ENCODE measurements around the gene NCDN.
A peak's percentile ranks its signal among the peaks of the same experiment; 100 is the strongest.
"Not testable (repeated sequence)": the region's sequence is repeated elsewhere in the genome, so short reads cannot be mapped to it uniquely, and the experiment has no call there.

Gene NCDN

GRCh38 chr1:35568975-35569395, 11.4 kb downstream of the NCDN start:
- DNase-seq (ENCODE audit: low read depth in 2 of 3, low spot score in 2 of 3): peak in 2 of 3 experiments; percentile 28 to 53

GRCh38 chr1:35569936-35570335, 12.3 kb downstream of the NCDN start:
- DNase-seq (ENCODE audit: low read depth in 2 of 3, low spot score in 2 of 3): no peak

GRCh38 chr1:35570589-35571137, 13.1 kb downstream of the NCDN start:
- no peak for DNase-seq (ENCODE audit: low read depth in 2 of 3, low spot score in 2 of 3)

- no peak for DNase-seq (ENCODE audit: low read depth in 2 of 3, low spot score in 2 of 3)
These were observed 13.7 kb downstream of the NCDN start for GRCh38 chr1:35571263-35571662.

- no peak for DNase-seq (ENCODE audit: low read depth in 2 of 3, low spot score in 2 of 3)
These were observed 14.7 kb downstream of the NCDN start for GRCh38 chr1:35572296-35572695.

GRCh38 chr1:35573198-35574124, 15.9 kb downstream of the NCDN start, which contains the start of gene TFAP2E:
TSS of gene TFAP2E (plus strand) at chr1:35573314. CDS start at chr1:35573578, 264 bp downstream.
- DNase-seq (ENCODE audit: low read depth in 2 of 3, low spot score in 2 of 3): no peak

- DNase-seq (ENCODE audit: low read depth in 2 of 3, low spot score in 2 of 3): no peak
These were observed 16.6 kb downstream of the NCDN start for GRCh38 chr1:35574125-35574654.

GRCh38 chr1:35574655-35575415, 17.2 kb downstream of the NCDN start:
- no peak for DNase-seq (ENCODE audit: low read depth in 2 of 3, low spot score in 2 of 3)

- DNase-seq (ENCODE audit: low read depth in 2 of 3, low spot score in 2 of 3): no peak
These were observed 17.9 kb downstream of the NCDN start for GRCh38 chr1:35575416-35575958.

GRCh38 chr1:35576061-35576765, 18.6 kb downstream of the NCDN start:
- no peak for DNase-seq (ENCODE audit: low read depth in 2 of 3, low spot score in 2 of 3)

GRCh38 chr1:35576766-35577070, 19.1 kb downstream of the NCDN start:
- DNase-seq (ENCODE audit: low read depth in 2 of 3, low spot score in 2 of 3): not testable (repeated sequence)

GRCh38 chr1:35577071-35577998, 19.7 kb downstream of the NCDN start:
- peak; percentile 40 to 45 (median 44) for DNase-seq (ENCODE audit: low read depth in 2 of 3, low spot score in 2 of 3)

GRCh38 chr1:35580949-35581388, 23.4 kb downstream of the NCDN start:
- DNase-seq (ENCODE audit: low read depth in 2 of 3, low spot score in 2 of 3): no peak

GRCh38 chr1:35581621-35582020, 24.0 kb downstream of the NCDN start:
- not testable (repeated sequence) for DNase-seq (ENCODE audit: low read depth in 2 of 3, low spot score in 2 of 3)

- no peak for DNase-seq (ENCODE audit: low read depth in 2 of 3, low spot score in 2 of 3)
These were observed 27.7 kb downstream of the NCDN start for GRCh38 chr1:35585281-35585680.

GRCh38 chr1:35585805-35586204, 28.2 kb downstream of the NCDN start:
- not testable (repeated sequence) for DNase-seq (ENCODE audit: low read depth in 2 of 3, low spot score in 2 of 3)

GRCh38 chr1:35586808-35587207, 29.2 kb downstream of the NCDN start:
- no peak for DNase-seq (ENCODE audit: low read depth in 2 of 3, low spot score in 2 of 3)

GRCh38 chr1:35587736-35588135, 30.1 kb downstream of the NCDN start:
- no peak for DNase-seq (ENCODE audit: low read depth in 2 of 3, low spot score in 2 of 3)

- DNase-seq (ENCODE audit: low read depth in 2 of 3, low spot score in 2 of 3): no peak
These were observed 30.8 kb downstream of the NCDN start for GRCh38 chr1:35588197-35588910.
